Activated naive CD4-positive, alpha-beta T cell treated with anti-CD3 and anti-CD28 coated beads for 36 hours (primary cell): Measurements from ENCODE around the gene LRP11. TPM values are rescaled to one million over a fixed set of nuclear protein-coding genes. Genes with fewer than 3 reads are reported as not detected.

Source experiments
- CTCF ChIA-PET: fragments of 350-600 bp; sonication (Branson Sonifier 250); formaldehyde crosslinking; loops from one replicate; lab custom pipeline; 2021; ENCODE audit warnings: antibody characterized with exemption; lab: Charles Lee
- DNase-seq: peaks from one replicate; pipeline ENCODE4 v3.0.0-alpha.2; 2020
- H3K27ac Mint-ChIP-seq: one replicate; pipeline ENCODE4 v1.8.0; 2021; ENCODE audit warnings: mild to moderate bottlenecking, mixed read lengths
- H3K27me3 Mint-ChIP-seq: one replicate; pipeline ENCODE4 v1.8.0; 2021; ENCODE audit warnings: low read depth, mixed read lengths
- H3K36me3 Mint-ChIP-seq: one replicate; pipeline ENCODE4 v1.8.0; 2021; ENCODE audit warnings: low read depth, mixed read lengths
- H3K4me1 Mint-ChIP-seq: one replicate; pipeline ENCODE4 v1.8.0; 2021; ENCODE audit warnings: low read depth, mixed read lengths
- H3K4me3 Mint-ChIP-seq: one replicate; pipeline ENCODE4 v1.8.0; 2021; ENCODE audit warnings: mild to moderate bottlenecking, moderate library complexity, mixed read lengths
- H3K9me3 Mint-ChIP-seq: one replicate; pipeline ENCODE4 v1.8.0; 2021; ENCODE audit warnings: mixed read lengths
- intact Hi-C: fragments of 100-400 bp; cut with micrococcal nuclease; formaldehyde crosslinking; loops from one replicate; pipeline ENCODE4 v1.15.1; 2023
- total RNA-seq, 2 experiments: library from RNA; stranded (reverse); gene quantifications; one replicate each; pipeline ENCODE4 v1.2.3, GENCODE V29; 2021

Gene LRP11
- total RNA-seq, 2 experiments from 2014 or later: 4.6 to 4.7 TPM

GRCh38 chr6:149904661-149905370 is 40.7 kb upstream of the LRP11 start:
- intact Hi-C loops: no loop called here

DNA sequence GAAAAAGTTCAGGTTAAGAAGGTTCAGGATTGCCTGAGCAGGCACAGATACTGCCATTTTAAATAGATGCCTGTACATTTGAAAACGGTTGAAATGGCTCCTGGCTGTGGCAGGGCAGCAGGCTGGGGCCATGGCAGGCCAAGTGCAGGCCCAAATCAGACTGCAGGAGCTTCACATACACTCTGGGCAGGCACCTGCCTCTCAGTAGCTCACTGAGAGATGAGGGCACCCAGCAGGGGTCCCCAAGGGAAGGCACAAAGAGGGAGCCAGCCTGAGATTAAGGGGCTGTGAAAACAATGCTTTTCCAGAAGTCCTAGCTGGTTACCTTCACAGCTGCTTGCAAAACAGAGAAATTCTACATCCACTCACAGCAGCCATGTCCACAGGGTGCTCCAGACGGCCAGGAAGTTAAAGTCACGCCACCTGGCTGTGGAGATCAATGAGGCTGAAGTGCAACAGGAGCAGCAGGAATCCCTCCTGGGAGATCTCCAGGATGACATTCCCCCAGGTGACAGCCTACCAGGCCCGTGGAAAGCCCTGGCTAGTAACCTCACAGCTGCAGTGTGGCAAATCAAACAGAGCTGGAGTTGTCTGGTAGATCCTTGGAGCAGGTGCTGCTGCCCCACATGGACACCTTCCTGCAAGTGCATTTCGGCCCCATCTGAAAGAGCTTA is 39.9 kb upstream of the LRP11 start:
- intact Hi-C loops: no loop called here

More at GRCh38 chr6:149904661-149905370, 40.7 kb upstream of the LRP11 start:
- DNase-seq: no peak
- Mint-ChIP-seq H3K4me1 (no peaks in the 10 kb centered on the region), H3K4me3 (no peak overlapping the region), H3K36me3 (no peaks in the 10 kb centered on the region), H3K27ac (no peak overlapping the region), H3K9me3 (peaks cover 17% of the 10 kb centered on the region), H3K27me3 (no peaks in the 10 kb centered on the region)
- CTCF ChIA-PET: interaction anchor here (1.4 kb wide), 1 partner anchor 65 kb away, joined by 3 read pairs; no protein-coding TSS in a partner anchor

DNA sequence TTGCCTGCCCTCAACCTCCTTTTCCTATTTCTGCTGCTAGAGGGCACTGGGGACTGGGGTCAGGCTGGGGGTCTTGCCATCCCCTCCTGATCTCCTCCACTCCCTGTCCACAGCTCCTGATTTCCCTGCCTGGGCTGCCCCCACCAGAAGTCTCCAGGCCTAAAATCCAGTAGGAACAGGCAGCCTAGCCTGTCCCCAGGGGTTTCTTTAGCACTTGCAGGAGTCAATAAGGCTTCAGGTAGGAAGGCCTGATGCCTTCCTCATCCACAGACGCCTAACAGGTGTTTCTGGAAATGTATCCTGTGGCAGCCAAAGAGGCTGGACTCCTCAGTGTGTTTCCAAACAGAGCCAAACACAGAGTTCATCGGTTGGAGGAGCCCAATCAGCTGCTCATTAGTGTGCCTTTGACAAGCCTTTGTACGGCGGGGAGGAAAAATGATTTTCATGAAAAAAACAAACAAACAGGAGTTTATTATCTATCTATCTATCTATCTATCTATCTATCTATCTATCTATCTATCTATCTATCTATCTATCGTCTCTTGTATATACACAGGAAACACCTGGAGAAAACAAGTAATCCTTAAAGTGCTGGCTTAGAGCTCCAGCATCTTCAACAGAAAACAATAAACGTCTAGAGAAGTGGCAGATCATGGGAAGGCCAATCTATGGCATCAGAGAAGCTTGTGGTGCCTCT is 37.4 kb upstream of the LRP11 start:
- intact Hi-C loops: no loop called here
- CTCF ChIA-PET: no interaction called here
- no peaks in the 10 kb centered on the region for H3K27me3 Mint-ChIP-seq
- no peaks in the 10 kb centered on the region for H3K36me3 Mint-ChIP-seq
- no peaks in the 10 kb centered on the region for H3K9me3 Mint-ChIP-seq
- no peak overlapping the region for H3K4me3 Mint-ChIP-seq
- H3K4me1 Mint-ChIP-seq: peaks cover 1% of the 10 kb centered on the region
- no peak overlapping the region for H3K27ac Mint-ChIP-seq
- DNase-seq: no peak

More for the DNA sequence above, 39.9 kb upstream of the LRP11 start:
- H3K27me3 Mint-ChIP-seq: no peaks in the 10 kb centered on the region
- peaks cover 15% of the 10 kb centered on the region for H3K9me3 Mint-ChIP-seq
- CTCF ChIA-PET: interaction anchor here (1.0 to 1.4 kb wide), 2 partner anchors 64 to 70 kb away, joined by 3 read pairs; no protein-coding TSS in a partner anchor
- H3K4me1 Mint-ChIP-seq: no peaks in the 10 kb centered on the region
- no peak overlapping the region for H3K27ac Mint-ChIP-seq
- no peak for DNase-seq
- H3K36me3 Mint-ChIP-seq: no peaks in the 10 kb centered on the region
- H3K4me3 Mint-ChIP-seq: no peak overlapping the region

DNA sequence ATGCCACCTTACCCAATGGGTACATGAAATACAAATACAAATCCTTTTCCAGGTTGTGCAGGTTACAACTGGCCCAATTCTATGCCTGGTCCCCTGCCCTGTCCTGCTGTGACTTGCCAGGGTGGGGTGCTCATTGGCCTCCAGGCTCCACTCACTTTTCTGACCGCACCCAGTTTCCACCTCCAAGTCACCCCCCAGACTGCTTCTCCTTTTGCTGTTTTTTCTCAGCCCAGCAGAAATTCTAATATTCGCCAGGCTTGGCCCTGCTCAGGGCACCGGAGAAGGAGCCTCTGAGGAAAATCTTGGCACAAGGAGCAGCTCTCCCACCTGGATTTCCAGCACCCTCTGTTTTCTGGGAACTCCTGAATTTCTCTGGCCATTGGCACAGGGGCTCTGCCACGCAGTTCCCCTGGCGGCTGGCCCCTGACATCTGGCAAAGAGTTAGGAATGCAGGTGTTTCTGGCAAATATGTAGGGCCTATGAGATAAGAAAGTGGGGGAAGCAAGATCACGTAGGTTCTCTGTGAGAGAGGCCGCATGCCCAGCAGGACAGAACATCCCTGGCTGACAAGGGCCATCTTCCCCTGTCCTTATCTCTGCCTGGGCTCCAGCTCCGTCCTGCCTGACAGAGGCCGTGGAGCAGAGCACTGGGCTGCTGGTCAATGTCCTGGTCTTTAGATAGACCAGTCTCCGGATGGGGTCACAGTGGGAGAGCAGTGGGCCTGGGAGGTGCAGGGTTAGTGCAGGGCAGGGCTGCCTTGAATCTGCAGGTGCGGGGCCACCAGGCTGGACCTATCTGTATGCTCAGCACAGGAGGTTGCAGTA is 36.7 kb upstream of the LRP11 start:
- Mint-ChIP-seq H3K27me3 (no peaks in the 10 kb centered on the region), H3K36me3 (no peaks in the 10 kb centered on the region), H3K4me1 (peaks cover 9% of the 10 kb centered on the region), H3K27ac (no peak overlapping the region), H3K9me3 (no peaks in the 10 kb centered on the region), H3K4me3 (no peak overlapping the region)
- DNase-seq: no peak
- CTCF ChIA-PET: interaction anchor here (0.8 to 1.0 kb wide), 3 partner anchors 23 to 210 kb away, joined by 3 to 4 read pairs (median 3); no protein-coding TSS in a partner anchor
- intact Hi-C loops: no loop called here

DNA sequence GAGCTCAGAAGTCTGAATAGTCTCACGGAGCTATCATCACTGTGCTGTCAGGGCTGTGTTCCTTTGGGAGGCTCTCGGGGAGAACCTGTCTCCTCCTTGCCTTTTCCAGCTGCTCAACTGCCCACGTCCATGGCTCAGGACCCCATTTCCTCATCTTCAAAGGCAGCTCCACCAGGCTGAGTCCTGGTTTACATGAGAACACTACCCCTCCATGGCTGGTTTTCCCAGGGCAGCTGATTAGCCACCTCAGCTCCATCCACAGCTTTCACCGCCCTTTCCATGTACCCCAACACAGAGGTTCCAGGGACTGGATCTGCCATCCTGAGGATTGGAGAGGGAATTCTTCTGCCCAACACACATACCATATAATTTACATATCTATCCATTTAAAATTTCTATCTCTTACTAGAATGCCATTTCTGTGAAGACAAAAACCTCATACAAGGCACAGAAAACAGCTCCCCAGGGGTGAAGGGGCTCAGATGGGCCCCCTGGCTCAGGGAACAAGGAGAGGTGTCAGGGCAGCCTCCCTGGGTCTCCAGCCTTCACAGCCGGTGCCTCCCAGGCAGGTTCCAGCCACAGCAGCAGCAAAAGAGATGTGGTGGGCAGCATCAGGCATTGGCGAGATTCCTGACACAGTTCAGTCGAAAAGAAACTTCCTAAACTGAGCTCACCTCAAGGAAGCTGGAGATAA is 35.9 kb upstream of the LRP11 start:
- Mint-ChIP-seq H3K4me3 (no peak overlapping the region), H3K27ac (no peak overlapping the region), H3K4me1 (peaks cover 12% of the 10 kb centered on the region), H3K9me3 (no peaks in the 10 kb centered on the region), H3K36me3 (no peaks in the 10 kb centered on the region), H3K27me3 (no peaks in the 10 kb centered on the region)
- DNase-seq: no peak
- CTCF ChIA-PET: interaction anchor here (0.8 to 1.0 kb wide), 3 partner anchors 24 to 210 kb away, joined by 3 to 4 read pairs (median 3); no protein-coding TSS in a partner anchor
- intact Hi-C loops: no loop called here

GRCh38 chr6:149899486-149899885 is 35.3 kb upstream of the LRP11 start:
- CTCF ChIA-PET: interaction anchor here (1.0 kb wide), 1 partner anchor 209 kb away, joined by 3 read pairs; no protein-coding TSS in a partner anchor
- DNase-seq: no peak
- Mint-ChIP-seq H3K36me3 (no peaks in the 10 kb centered on the region), H3K27ac (no peak overlapping the region), H3K4me1 (peaks cover 12% of the 10 kb centered on the region), H3K9me3 (no peaks in the 10 kb centered on the region), H3K27me3 (peaks cover 2% of the 10 kb centered on the region), H3K4me3 (no peak overlapping the region)
- intact Hi-C loops: no loop called here

DNA sequence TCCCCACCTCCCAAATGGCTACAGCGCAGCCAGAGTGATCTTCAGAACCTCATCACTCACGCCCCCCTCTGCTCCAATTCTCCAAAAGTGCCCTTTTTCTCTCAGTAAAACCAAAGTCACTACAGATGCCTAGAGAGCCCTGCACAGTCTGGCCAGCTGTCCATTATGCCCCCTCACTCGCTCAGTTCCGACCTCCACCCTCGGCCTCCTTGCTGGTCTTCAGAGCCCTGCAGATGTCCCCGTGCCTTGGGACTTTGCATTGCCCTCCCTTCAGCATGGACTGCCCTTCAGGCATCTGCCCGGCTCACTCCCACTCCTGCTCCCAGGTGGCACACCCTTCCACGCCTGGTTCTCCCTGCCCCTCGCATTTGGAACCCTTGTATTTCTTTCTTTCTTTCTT is 34.8 kb upstream of the LRP11 start:
- no peak overlapping the region for H3K4me3 Mint-ChIP-seq
- intact Hi-C loops: no loop called here
- CTCF ChIA-PET: no interaction called here

DNA sequence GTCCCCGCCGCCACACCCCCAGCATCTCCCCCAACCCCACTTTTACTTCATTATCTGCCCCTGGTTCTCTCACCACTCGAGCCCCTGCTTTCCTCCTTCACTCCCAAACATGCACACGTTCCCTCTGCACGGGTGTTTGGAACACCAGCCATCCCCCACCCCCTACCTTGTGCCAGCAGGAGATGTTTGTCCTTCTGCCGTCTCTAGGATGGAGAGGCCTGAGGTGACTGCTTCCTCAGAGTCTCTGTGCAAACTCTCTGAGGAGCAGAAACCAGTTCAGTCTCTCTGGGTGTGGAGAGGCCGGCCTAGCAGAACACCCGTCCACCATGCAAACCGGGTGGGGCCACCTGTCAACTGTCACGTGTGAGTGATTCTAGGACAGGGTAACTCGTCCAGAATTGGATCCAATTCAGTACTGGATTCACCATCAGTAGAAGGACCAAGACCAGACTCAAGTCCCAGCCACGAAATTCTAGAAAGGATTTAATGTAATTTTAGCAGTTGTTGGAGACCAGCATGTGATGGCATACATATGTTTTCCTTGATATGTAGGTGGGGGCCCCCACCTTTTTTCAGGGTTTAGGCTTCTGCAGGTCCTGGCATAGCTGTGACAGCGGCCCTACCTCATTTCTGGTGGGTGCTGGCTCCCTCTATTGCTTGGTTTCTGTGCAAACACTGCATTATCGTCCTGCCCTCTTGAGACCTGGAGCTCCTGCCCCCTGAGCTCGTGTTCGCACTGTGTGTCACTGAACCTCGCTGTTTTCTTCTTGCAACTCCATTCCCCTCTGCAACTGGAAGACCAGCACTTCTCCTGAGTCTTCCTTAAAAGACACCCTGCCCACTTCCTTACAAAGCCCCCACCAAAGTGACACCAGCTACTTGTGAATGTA is 33.9 kb upstream of the LRP11 start, which contains the start of gene RAET1E:
Gene RAET1E, minus strand, starts transcription at position 259 of the 890 bp plus-strand sequence. CDS start 7,212 bp downstream, outside the sequence.
- intact Hi-C loops: no loop called here
- no peaks in the 10 kb centered on the region for H3K9me3 Mint-ChIP-seq
- H3K4me1 Mint-ChIP-seq: peaks cover 12% of the 10 kb centered on the region
- no peak within 1 kb of the TSS for H3K4me3 Mint-ChIP-seq
- DNase-seq: no peak
- no peaks in the 10 kb centered on the region for H3K36me3 Mint-ChIP-seq
- peaks cover 3% of the 10 kb centered on the region for H3K27me3 Mint-ChIP-seq
- no peak within 1 kb of the TSS for H3K27ac Mint-ChIP-seq
- CTCF ChIA-PET: no interaction called here

More for the DNA sequence above, 34.8 kb upstream of the LRP11 start:
- Mint-ChIP-seq H3K36me3 (no peaks in the 10 kb centered on the region), H3K4me1 (peaks cover 12% of the 10 kb centered on the region), H3K27ac (no peak overlapping the region), H3K27me3 (peaks cover 3% of the 10 kb centered on the region), H3K9me3 (no peaks in the 10 kb centered on the region)
- no peak for DNase-seq

- intact Hi-C loops: no loop called here
- peaks cover 3% of the 10 kb centered on the region for H3K27me3 Mint-ChIP-seq
- H3K4me1 Mint-ChIP-seq: peaks cover 12% of the 10 kb centered on the region
- H3K36me3 Mint-ChIP-seq: no peaks in the 10 kb centered on the region
- no peak overlapping the region for H3K4me3 Mint-ChIP-seq
- no peaks in the 10 kb centered on the region for H3K9me3 Mint-ChIP-seq
- CTCF ChIA-PET: interaction anchor here (0.6 to 2.4 kb wide), 2 partner anchors 57 to 1374 kb away, joined by 4 to 8 read pairs; no protein-coding TSS in a partner anchor
- DNase-seq: no peak
- H3K27ac Mint-ChIP-seq: no peak overlapping the region
Observed at GRCh38 chr6:149897015-149897697, 33.0 kb upstream of the LRP11 start.

- Mint-ChIP-seq H3K4me1 (peaks cover 12% of the 10 kb centered on the region), H3K27ac (no peak overlapping the region), H3K27me3 (peaks cover 3% of the 10 kb centered on the region), H3K4me3 (no peak overlapping the region), H3K9me3 (no peaks in the 10 kb centered on the region), H3K36me3 (no peaks in the 10 kb centered on the region)
- intact Hi-C loops: loop anchor here (1.0 kb wide), 1 partner anchor 32 kb away; the partner anchor contains the start of gene LRP11
- CTCF ChIA-PET: interaction anchor here (0.6 to 2.4 kb wide), 3 partner anchors 56 to 1373 kb away, joined by 3 to 8 read pairs (median 4); no protein-coding TSS in a partner anchor
- no peak for DNase-seq
Observed at GRCh38 chr6:149896491-149896890, 32.3 kb upstream of the LRP11 start.
